ENCODE results near the gene SMARCB1.

SMARCB1 gene

GRCh38 chr22:23877566-23877965, 90.8 kb downstream of the SMARCB1 start:
- H3K9ac ChIP-seq (ENCODE audit: low read depth, low read length, poor library complexity), result no peak overlapping the region
- no peak overlapping the region for H3K4me2 ChIP-seq (ENCODE audit: insufficient read depth, low read length, poor library complexity, severe bottlenecking)
- no peak overlapping the region for H3K23ac ChIP-seq (ENCODE audit: low read depth, low read length, poor library complexity)
- WGBS, 2 donors (ENCODE audit: extremely low coverage in 2 of 2, insufficient read length in 2 of 2, insufficient replicate concordance in 1 of 2), result no CpG with 5 or more reads among the region's 8 CpGs
- no peaks in the 10 kb centered on the region for H3K79me1 ChIP-seq (ENCODE audit: low read depth, low read length)
- H3K4ac ChIP-seq (ENCODE audit: low read length), result no peak overlapping the region
- H2BK5ac ChIP-seq (ENCODE audit: low read length), result no peak overlapping the region
- H3K9me3 ChIP-seq (replicated peaks in 1 of 2; ENCODE audit: control insufficient read depth in 2 of 2, insufficient read depth in 1 of 2, low read depth in 1 of 2, low read length in 2 of 2), result no peaks in the 10 kb centered on the region
- H2AK5ac ChIP-seq (ENCODE audit: low read depth, low read length), result no peak overlapping the region
- no peak overlapping the region for H3K27ac ChIP-seq (replicated peaks; ENCODE audit: low read length)
- no peak overlapping the region for H2BK12ac ChIP-seq (ENCODE audit: low read length)
- H3K14ac ChIP-seq (ENCODE audit: low read length), result no peak overlapping the region
- no peak for DNase-seq (ENCODE audit: low spot score)
- peaks cover 2 to 74% of the 10 kb centered on the region in 2 donors for H3K36me3 ChIP-seq (replicated peaks in 1 of 2; ENCODE audit: control insufficient read depth in 2 of 2, insufficient read depth in 2 of 2, low read length in 2 of 2)
- no peak overlapping the region for H3K4me3 ChIP-seq (ENCODE audit: low read length in 2 of 2)
- H4K8ac ChIP-seq (ENCODE audit: low read depth, low read length), result no peak overlapping the region
- H2BK120ac ChIP-seq (ENCODE audit: low read depth, low read length), result no peak overlapping the region
- peaks cover 0 to 6% of the 10 kb centered on the region in 2 donors for H3K4me1 ChIP-seq (ENCODE audit: control insufficient read depth in 2 of 2, insufficient read depth in 1 of 2, low read depth in 1 of 2, low read length in 2 of 2)
- no peak overlapping the region for H3K18ac ChIP-seq (ENCODE audit: low read length)
- no peaks in the 10 kb centered on the region for H3K27me3 ChIP-seq (ENCODE audit: control insufficient read depth in 3 of 3, insufficient read depth in 3 of 3, low read depth in 1 of 3, low read length in 3 of 3)
- no peak overlapping the region for H2BK15ac ChIP-seq (ENCODE audit: low read length)
- H4K91ac ChIP-seq (ENCODE audit: low read depth, low read length, poor library complexity), result no peak overlapping the region
- H2AFZ ChIP-seq (ENCODE audit: low read length), result no peak overlapping the region

- H3K27ac ChIP-seq (replicated peaks; ENCODE audit: low read length), result no peak overlapping the region
- no peaks in the 10 kb centered on the region for H3K27me3 ChIP-seq (ENCODE audit: control insufficient read depth in 3 of 3, insufficient read depth in 3 of 3, low read depth in 1 of 3, low read length in 3 of 3)
- no peak overlapping the region for H2BK120ac ChIP-seq (ENCODE audit: low read depth, low read length)
- H3K18ac ChIP-seq (ENCODE audit: low read length), result no peak overlapping the region
- no peaks in the 10 kb centered on the region for H3K79me1 ChIP-seq (ENCODE audit: low read depth, low read length)
- no peak overlapping the region for H3K14ac ChIP-seq (ENCODE audit: low read length)
- no CpG with 5 or more reads among the region's 7 CpGs for WGBS, 2 donors (ENCODE audit: extremely low coverage in 2 of 2, insufficient read length in 2 of 2, insufficient replicate concordance in 1 of 2)
- no peaks in the 10 kb centered on the region for H3K9me3 ChIP-seq (replicated peaks in 1 of 2; ENCODE audit: control insufficient read depth in 2 of 2, insufficient read depth in 1 of 2, low read depth in 1 of 2, low read length in 2 of 2)
- no peak overlapping the region for H2BK5ac ChIP-seq (ENCODE audit: low read length)
- H3K4me1 ChIP-seq (ENCODE audit: control insufficient read depth in 2 of 2, insufficient read depth in 1 of 2, low read depth in 1 of 2, low read length in 2 of 2), result peaks cover 0 to 6% of the 10 kb centered on the region in 2 donors
- no peak overlapping the region for H2BK12ac ChIP-seq (ENCODE audit: low read length)
- H3K23ac ChIP-seq (ENCODE audit: low read depth, low read length, poor library complexity), result no peak overlapping the region
- no peak overlapping the region for H3K9ac ChIP-seq (ENCODE audit: low read depth, low read length, poor library complexity)
- no peak for DNase-seq (ENCODE audit: low spot score)
- no peak overlapping the region for H2AFZ ChIP-seq (ENCODE audit: low read length)
- no peak overlapping the region for H2AK5ac ChIP-seq (ENCODE audit: low read depth, low read length)
- H4K8ac ChIP-seq (ENCODE audit: low read depth, low read length), result no peak overlapping the region
- peaks cover 2 to 76% of the 10 kb centered on the region in 2 donors for H3K36me3 ChIP-seq (replicated peaks in 1 of 2; ENCODE audit: control insufficient read depth in 2 of 2, insufficient read depth in 2 of 2, low read length in 2 of 2)
- H4K91ac ChIP-seq (ENCODE audit: low read depth, low read length, poor library complexity), result no peak overlapping the region
- no peak overlapping the region for H2BK15ac ChIP-seq (ENCODE audit: low read length)
- H3K4me2 ChIP-seq (ENCODE audit: insufficient read depth, low read length, poor library complexity, severe bottlenecking), result no peak overlapping the region
- H3K4ac ChIP-seq (ENCODE audit: low read length), result no peak overlapping the region
- H3K4me3 ChIP-seq (ENCODE audit: low read length in 2 of 2), result no peak overlapping the region
Observed at GRCh38 chr22:23878219-23878618, 91.5 kb downstream of the SMARCB1 start.

GRCh38 chr22:23882370-23882769, 95.6 kb downstream of the SMARCB1 start:
- no peak overlapping the region for H3K27ac ChIP-seq (replicated peaks; ENCODE audit: low read length)
- no peak overlapping the region for H3K9ac ChIP-seq (ENCODE audit: low read depth, low read length, poor library complexity)
- H2BK120ac ChIP-seq (ENCODE audit: low read depth, low read length), result no peak overlapping the region
- peaks cover 0 to 6% of the 10 kb centered on the region in 2 donors for H3K4me1 ChIP-seq (ENCODE audit: control insufficient read depth in 2 of 2, insufficient read depth in 1 of 2, low read depth in 1 of 2, low read length in 2 of 2)
- no peak overlapping the region for H2BK12ac ChIP-seq (ENCODE audit: low read length)
- no peak overlapping the region for H3K14ac ChIP-seq (ENCODE audit: low read length)
- no peaks in the 10 kb centered on the region for H3K27me3 ChIP-seq (ENCODE audit: control insufficient read depth in 3 of 3, insufficient read depth in 3 of 3, low read depth in 1 of 3, low read length in 3 of 3)
- H3K9me3 ChIP-seq (replicated peaks in 1 of 2; ENCODE audit: control insufficient read depth in 2 of 2, insufficient read depth in 1 of 2, low read depth in 1 of 2, low read length in 2 of 2), result no peaks in the 10 kb centered on the region
- WGBS, 2 donors (ENCODE audit: extremely low coverage in 2 of 2, insufficient read length in 2 of 2, insufficient replicate concordance in 1 of 2), result no CpG with 5 or more reads among the region's 20 CpGs
- no peak overlapping the region for H2BK5ac ChIP-seq (ENCODE audit: low read length)
- H3K4me3 ChIP-seq (ENCODE audit: low read length in 2 of 2), result no peak overlapping the region
- no peak overlapping the region for H4K8ac ChIP-seq (ENCODE audit: low read depth, low read length)
- no peak overlapping the region for H3K18ac ChIP-seq (ENCODE audit: low read length)
- H3K4me2 ChIP-seq (ENCODE audit: insufficient read depth, low read length, poor library complexity, severe bottlenecking), result no peak overlapping the region
- H2BK15ac ChIP-seq (ENCODE audit: low read length), result no peak overlapping the region
- H2AFZ ChIP-seq (ENCODE audit: low read length), result no peak overlapping the region
- peak overlapping the region; percentile 19 for H2AK5ac ChIP-seq (ENCODE audit: low read depth, low read length)
- peaks cover 2 to 51% of the 10 kb centered on the region in 2 donors for H3K36me3 ChIP-seq (replicated peaks in 1 of 2; ENCODE audit: control insufficient read depth in 2 of 2, insufficient read depth in 2 of 2, low read length in 2 of 2)
- peaks cover 3% of the 10 kb centered on the region for H3K79me1 ChIP-seq (ENCODE audit: low read depth, low read length)
- no peak overlapping the region for H3K23ac ChIP-seq (ENCODE audit: low read depth, low read length, poor library complexity)
- DNase-seq (ENCODE audit: low spot score), result no peak
- no peak overlapping the region for H3K4ac ChIP-seq (ENCODE audit: low read length)
- H4K91ac ChIP-seq (ENCODE audit: low read depth, low read length, poor library complexity), result no peak overlapping the region

- WGBS, 2 donors (ENCODE audit: extremely low coverage in 2 of 2, insufficient read length in 2 of 2, insufficient replicate concordance in 1 of 2), result no CpG with 5 or more reads among the region's 9 CpGs
- no peak overlapping the region for H3K27ac ChIP-seq (replicated peaks; ENCODE audit: low read length)
- H3K14ac ChIP-seq (ENCODE audit: low read length), result peak overlapping the region; percentile 17
- no peak overlapping the region for H4K91ac ChIP-seq (ENCODE audit: low read depth, low read length, poor library complexity)
- no peak overlapping the region for H3K23ac ChIP-seq (ENCODE audit: low read depth, low read length, poor library complexity)
- no peak overlapping the region for H2BK15ac ChIP-seq (ENCODE audit: low read length)
- H3K79me1 ChIP-seq (ENCODE audit: low read depth, low read length), result peaks cover 3% of the 10 kb centered on the region
- H3K4me1 ChIP-seq (ENCODE audit: control insufficient read depth in 2 of 2, insufficient read depth in 1 of 2, low read depth in 1 of 2, low read length in 2 of 2), result no peaks in the 10 kb centered on the region
- H3K4ac ChIP-seq (ENCODE audit: low read length), result no peak overlapping the region
- H3K9ac ChIP-seq (ENCODE audit: low read depth, low read length, poor library complexity), result no peak overlapping the region
- no peaks in the 10 kb centered on the region for H3K27me3 ChIP-seq (ENCODE audit: control insufficient read depth in 3 of 3, insufficient read depth in 3 of 3, low read depth in 1 of 3, low read length in 3 of 3)
- no peak overlapping the region for H3K4me2 ChIP-seq (ENCODE audit: insufficient read depth, low read length, poor library complexity, severe bottlenecking)
- H2BK12ac ChIP-seq (ENCODE audit: low read length), result no peak overlapping the region
- H3K9me3 ChIP-seq (replicated peaks in 1 of 2; ENCODE audit: control insufficient read depth in 2 of 2, insufficient read depth in 1 of 2, low read depth in 1 of 2, low read length in 2 of 2), result no peaks in the 10 kb centered on the region
- peak overlapping the region; percentile 81 for H2AK5ac ChIP-seq (ENCODE audit: low read depth, low read length)
- no peak overlapping the region for H2BK5ac ChIP-seq (ENCODE audit: low read length)
- H2AFZ ChIP-seq (ENCODE audit: low read length), result no peak overlapping the region
- no peak overlapping the region for H4K8ac ChIP-seq (ENCODE audit: low read depth, low read length)
- H3K4me3 ChIP-seq (ENCODE audit: low read length in 2 of 2), result peak overlapping the region in 1 of 2 donors; percentile 48
- peak overlapping the region; percentile 48 for H3K18ac ChIP-seq (ENCODE audit: low read length)
- peaks cover 2 to 38% of the 10 kb centered on the region in 2 donors for H3K36me3 ChIP-seq (replicated peaks in 1 of 2; ENCODE audit: control insufficient read depth in 2 of 2, insufficient read depth in 2 of 2, low read length in 2 of 2)
- H2BK120ac ChIP-seq (ENCODE audit: low read depth, low read length), result no peak overlapping the region
- no peak for DNase-seq (ENCODE audit: low spot score)
Observed at GRCh38 chr22:23883658-23884057, 96.9 kb downstream of the SMARCB1 start.
